ENCODE results near the gene RNF121.

- no peak for TF ChIP-seq CTCF (IDR thresholded peaks at IDR 0.05)
- no peak for TF ChIP-seq POLR2A (IDR thresholded peaks at IDR 0.05)
These were observed 75.9 kb downstream of the RNF121 start for GRCh38 chr11:72004515-72005346.
